GM10266 (cell line): ENCODE measurements around the gene DGAT2.

Experiments
- DNase-seq: peaks from one replicate; pipeline ENCODE4 v3.0.0; 2012; ENCODE audit errors: extremely low spot score
- CTCF ChIP-seq: IDR thresholded peaks from 2 replicates; pipeline ENCODE4 v1.5.1; 2012; ENCODE audit warnings: mild to moderate bottlenecking, low read depth; ENCODE audit not compliant: control insufficient read depth, insufficient read depth; ENCODE audit errors: missing control alignments

Gene DGAT2

GRCh38 chr11:75776546-75776945, 8.0 kb downstream of the DGAT2 start:
- DNase-seq = no peak
- TF ChIP-seq CTCF = no peak

GRCh38 chr11:75777461-75778110, 9.0 kb downstream of the DGAT2 start:
- TF ChIP-seq CTCF = no peak
- DNase-seq = no peak

- TF ChIP-seq CTCF = no peak
Observed at GRCh38 chr11:75778962-75779361, 10.4 kb downstream of the DGAT2 start.

GRCh38 chr11:75779960-75780359, 11.4 kb downstream of the DGAT2 start:
- no peak for TF ChIP-seq CTCF
- no peak for DNase-seq

More at GRCh38 chr11:75778962-75779361, 10.4 kb downstream of the DGAT2 start:
- no peak for DNase-seq

- no peak for DNase-seq
- TF ChIP-seq CTCF = no peak
Observed at GRCh38 chr11:75780888-75781287, 12.3 kb downstream of the DGAT2 start.

- DNase-seq = no peak
- no peak for TF ChIP-seq CTCF
Observed at GRCh38 chr11:75781296-75781695, 12.7 kb downstream of the DGAT2 start.

- DNase-seq = no peak
- no peak for TF ChIP-seq CTCF
Observed at GRCh38 chr11:75781831-75782230, 13.3 kb downstream of the DGAT2 start.
